HG03064 (cell line): ENCODE results near the gene AMY2B.
"Not testable (repeated sequence)": the region's sequence is repeated elsewhere in the genome, so short reads cannot be mapped to it uniquely, and the experiment has no call there.

Experiments used
- ATAC-seq: cut with Tn5 transposase; IDR thresholded peaks from one replicate; pipeline ENCODE4 v1.9.1; 2021; ENCODE audit warnings: low read depth; ENCODE audit not compliant: unreplicated experiment

Gene AMY2B

GRCh38 chr1:103616362-103616761 lies 45.0 kb downstream of the AMY2B start:
- ATAC-seq = no peak

- not testable (repeated sequence) for ATAC-seq
Observed at GRCh38 chr1:103616994-103617477, 45.6 kb downstream of the AMY2B start, which contains the start of gene AMY2A. Gene AMY2A (plus strand): TSS chr1:103617427. CDS start chr1:103617441, 14 bp downstream.

- ATAC-seq = not testable (repeated sequence)
Observed at GRCh38 chr1:103627436-103627835, 56.0 kb downstream of the AMY2B start.
